HepG2 (cell line): ENCODE data around the gene DPP8. TPM values are rescaled to one million over a fixed set of nuclear protein-coding genes. Genes with fewer than 3 reads are reported as not detected.

Source experiments
- ATAC-seq: fragments of 200-7000 bp; cut with Tn5 transposase; 3 replicates; pipeline ENCODE4 v1.9.1; 2020; ENCODE audit warnings: mild to moderate bottlenecking, moderate library complexity
- BruUV-seq: library from RNA; stranded (reverse); fragments of 400-500 nt; replicated peaks from 2 replicates; lab custom pipeline; 2021; lab: Mats Ljungman, UMichigan
- CTCF ChIA-PET: fragments of 300-600 bp; formaldehyde crosslinking; extraction: SDS; loops from one replicate; lab custom pipeline; 2021; ENCODE audit warnings: low total read pairs, inconsistent platforms, low intra/inter-chr PET ratio; lab: Yijun Ruan, JAX
- POLR2A ChIA-PET: fragments of 350-600 bp; sonication (Branson Sonifier 250); formaldehyde crosslinking; loops from one replicate; lab custom pipeline; 2020; ENCODE audit warnings: antibody characterized with exemption, inconsistent platforms; lab: Yijun Ruan, JAX
- DNase-seq: peaks from one replicate; pipeline ENCODE4 v3.0.0-alpha.2; 2015; ENCODE audit warnings: low spot score
- FAIRE-seq: peaks from 3 replicates; lab custom pipeline; 2011; peaks lifted over from hg19 to GRCh38; lab: Jason Lieb, UNC
- H2AFZ ChIP-seq: one replicate; pipeline ENCODE4 v1.6.1; 2011; ENCODE audit warnings: low read length, inconsistent platforms
- H3K27ac ChIP-seq: fragments of 300-600 bp; 3 replicates; pipeline ENCODE4 v1.8.0; 2011; ENCODE audit warnings: mixed run types, mild to moderate bottlenecking, mixed read lengths, low read length, inconsistent platforms; ENCODE audit not compliant: insufficient read depth; ENCODE audit errors: extremely low read length
- H3K27me3 ChIP-seq, 2 experiments: fragments of 200-600 bp in 1 of 2; 2 replicates in 1 of 2; 3 replicates in 1 of 2; pipeline versions ENCODE4 v1.6.0 to v1.8.0; 2011; ENCODE audit warnings: low read length in 2 of 2, mild to moderate bottlenecking in 2 of 2, moderate library complexity in 2 of 2, inconsistent platforms in 1 of 2; ENCODE audit not compliant: insufficient read depth in 2 of 2, control insufficient read depth in 1 of 2
- H3K36me3 ChIP-seq, 2 experiments: fragments of 200-600 bp in 1 of 2; replicated peaks in 1 of 2; 2 replicates in 1 of 2; 3 replicates in 1 of 2; pipeline versions ENCODE4 v1.5.1 to v1.8.0; 2011; ENCODE audit warnings: low read length in 2 of 2, inconsistent platforms in 1 of 2; ENCODE audit not compliant: insufficient read depth in 2 of 2, control insufficient read depth in 1 of 2
- H3K4me1 ChIP-seq: 2 replicates; pipeline ENCODE4 v1.5.1; 2012; ENCODE audit warnings: low read length, inconsistent platforms; ENCODE audit not compliant: insufficient read depth
- H3K4me2 ChIP-seq: 2 replicates; pipeline ENCODE4 v1.6.0; 2011; ENCODE audit warnings: low read depth, low read length, inconsistent platforms
- H3K4me3 ChIP-seq, 3 experiments: fragments of 200-600 bp in 1 of 3; sonication (generic), shearing (Covaris generic) in 1 of 3; replicated peaks in 1 of 3; 2 replicates each; pipeline ENCODE4 v1.5.1; 2011 to 2016; ENCODE audit warnings: low read length in 3 of 3, inconsistent platforms in 2 of 3, low read depth in 2 of 3, mild to moderate bottlenecking in 2 of 3, control low read depth in 1 of 3, mixed read lengths in 1 of 3; ENCODE audit not compliant: insufficient read depth in 1 of 3
- H3K79me2 ChIP-seq: one replicate; pipeline ENCODE4 v1.6.1; 2011; ENCODE audit warnings: low read length, inconsistent platforms; ENCODE audit not compliant: insufficient read depth
- H3K9ac ChIP-seq: 2 replicates; pipeline ENCODE4 v1.6.0; 2011; ENCODE audit warnings: mild to moderate bottlenecking, low read depth, low read length, inconsistent platforms; ENCODE audit not compliant: insufficient read depth
- H3K9me3 ChIP-seq: 2 replicates; pipeline ENCODE4 v1.5.1; 2012; ENCODE audit warnings: mild to moderate bottlenecking, low read length
- H4K20me1 ChIP-seq: 2 replicates; pipeline ENCODE4 v1.6.0; 2011; ENCODE audit warnings: inconsistent platforms, mild to moderate bottlenecking, low read length, moderate library complexity; ENCODE audit not compliant: insufficient read depth
- FOXM1 ChIP-seq: sonication (generic); formaldehyde crosslinking; IDR thresholded peaks from 2 replicates; pipeline ENCODE4 v1.5.0; 2020; ENCODE audit warnings: missing genetic modification reagents
- GATAD2A ChIP-seq: IDR thresholded peaks from 2 replicates; pipeline ENCODE4 v1.6.1; 2016
- MXI1 ChIP-seq: IDR thresholded peaks from 3 replicates; pipeline ENCODE4 v1.6.1; 2012; ENCODE audit warnings: low read depth, low read length, inconsistent platforms, borderline replicate concordance
- NFE2L1 ChIP-seq: sonication (generic); formaldehyde crosslinking; IDR thresholded peaks from 2 replicates; pipeline ENCODE4 v1.4.0; 2020; ENCODE audit warnings: missing genetic modification reagents, mild to moderate bottlenecking, borderline replicate concordance
- RFX3 ChIP-seq: IDR thresholded peaks from 2 replicates; pipeline ENCODE4 v1.6.1; 2016; ENCODE audit warnings: missing biosample characterization, missing genetic modification reagents
- RXRA ChIP-seq: sonication (generic); formaldehyde crosslinking; IDR thresholded peaks from 2 replicates; pipeline ENCODE4 v1.5.1; 2020; ENCODE audit warnings: missing genetic modification reagents
- SATB2 ChIP-seq: sonication (generic); formaldehyde crosslinking; IDR thresholded peaks from 2 replicates; pipeline ENCODE4 v1.5.0; 2020; ENCODE audit warnings: missing genetic modification reagents
- SKI ChIP-seq: fragments of 450-650 bp; IDR thresholded peaks from one replicate; pipeline ENCODE4 v1.6.1; 2018; ENCODE audit warnings: mild to moderate bottlenecking; ENCODE audit not compliant: partially characterized antibody
- SOX6 ChIP-seq, 2 experiments: fragments of 450-650 bp in 1 of 2; sonication (generic) in 1 of 2; formaldehyde crosslinking in 1 of 2; IDR thresholded peaks; 2 replicates each; pipeline versions ENCODE4 v1.4.0 to v1.6.1; 2017 to 2020; ENCODE audit warnings: antibody characterized with exemption in 1 of 2, mild to moderate bottlenecking in 1 of 2, missing genetic modification reagents in 1 of 2
- ZFP1 ChIP-seq: IDR thresholded peaks from 2 replicates; pipeline ENCODE4 v1.6.1; 2016
- ZNF230 ChIP-seq: sonication (generic); formaldehyde crosslinking; IDR thresholded peaks from 2 replicates; pipeline ENCODE4 v1.4.0; 2020; ENCODE audit warnings: mild to moderate bottlenecking, missing genetic modification reagents
- ZNF619 ChIP-seq: sonication (generic); formaldehyde crosslinking; IDR thresholded peaks from 2 replicates; pipeline ENCODE4 v1.4.0; 2020; ENCODE audit warnings: mild to moderate bottlenecking, missing genetic modification reagents
- ZNF644 ChIP-seq: IDR thresholded peaks from 2 replicates; pipeline ENCODE4 v1.6.1; 2016; ENCODE audit warnings: low read depth
- WGBS: methylation state at CpG from one replicate; pipeline ENCODE4 v1.1.6; 2017; ENCODE audit warnings: low lambda C conversion rate; 5-methylcytosine and 5-hydroxymethylcytosine counted together
- in situ Hi-C: cut with HindIII; loops from 2 replicates; pipeline ENCODE4 v1.10.0; 2017; ENCODE audit warnings: low pct_unique_long_range_greater_than_20kb; ENCODE audit not compliant: extremely low pct_ligation_motif_present
- intact Hi-C: fragments of 100-400 bp; cut with micrococcal nuclease; formaldehyde crosslinking; loops from one replicate; pipeline ENCODE4 v1.10.0; 2022; ENCODE audit not compliant: unreplicated experiment
- polyA plus RNA-seq, 8 experiments: library from polyadenylated mRNA; depleted of rRNA in 3 of 8; stranded (reverse) in 7 of 8; unstranded in 1 of 8; fragments of >200 nt; fragmentation: Illumina TruSeq in 4 of 8; extraction: Trizol in 4 of 8; gene quantifications; 2 replicates each; pipeline versions ENCODE4 v1.2.1 to v1.2.3, GENCODE V29; 2011 to 2016; ENCODE audit warnings: low read depth in 4 of 8, missing spikeins in 1 of 8, mixed read lengths in 1 of 8; ENCODE audit not compliant: insufficient read depth in 1 of 8
- total RNA-seq, 5 experiments: library from RNA; depleted of rRNA; stranded (reverse); fragments of >200 nt; fragmentation: Illumina TruSeq; extraction: Trizol; gene quantifications; 2 replicates each; pipeline ENCODE4 v1.2.3, GENCODE V29; 2016; ENCODE audit warnings: low read depth in 1 of 5
- TF ChIP-seq, protein P1 (sequence below): IDR thresholded peaks from 2 replicates; pipeline ENCODE4 v1.6.1; 2018; ENCODE audit warnings: missing genetic modification reagents

Gene DPP8
- total and polyA plus RNA-seq, 2 of the 13 experiments (the other 11 are each of a cell fraction or from before 2014, with no cell fraction given), result 18.0 to 26.3 TPM

DNA sequence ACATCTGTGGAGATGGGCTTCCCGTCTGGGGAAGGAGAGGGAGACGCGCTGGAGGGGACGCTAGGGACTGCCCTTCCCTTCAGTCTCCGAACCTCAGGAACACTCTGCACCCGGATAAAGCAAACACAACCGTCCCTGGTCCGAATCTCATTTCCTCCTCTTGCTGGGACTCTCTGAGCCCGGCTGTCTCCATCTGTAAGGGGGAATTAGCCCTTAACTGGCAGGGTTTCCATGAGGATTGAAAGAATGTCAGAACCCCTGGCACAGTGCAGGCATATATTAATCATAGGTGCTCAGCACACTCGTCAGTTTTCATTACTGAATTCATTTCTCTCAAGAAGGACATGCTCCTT lies 120.5 kb downstream of the DPP8 start (continued):
- no peak for TF ChIP-seq MXI1
- TF ChIP-seq FOXM1 (CRISPR knock-in tag), result no peak
- TF ChIP-seq GATAD2A (CRISPR knock-in tag), result no peak

DNA sequence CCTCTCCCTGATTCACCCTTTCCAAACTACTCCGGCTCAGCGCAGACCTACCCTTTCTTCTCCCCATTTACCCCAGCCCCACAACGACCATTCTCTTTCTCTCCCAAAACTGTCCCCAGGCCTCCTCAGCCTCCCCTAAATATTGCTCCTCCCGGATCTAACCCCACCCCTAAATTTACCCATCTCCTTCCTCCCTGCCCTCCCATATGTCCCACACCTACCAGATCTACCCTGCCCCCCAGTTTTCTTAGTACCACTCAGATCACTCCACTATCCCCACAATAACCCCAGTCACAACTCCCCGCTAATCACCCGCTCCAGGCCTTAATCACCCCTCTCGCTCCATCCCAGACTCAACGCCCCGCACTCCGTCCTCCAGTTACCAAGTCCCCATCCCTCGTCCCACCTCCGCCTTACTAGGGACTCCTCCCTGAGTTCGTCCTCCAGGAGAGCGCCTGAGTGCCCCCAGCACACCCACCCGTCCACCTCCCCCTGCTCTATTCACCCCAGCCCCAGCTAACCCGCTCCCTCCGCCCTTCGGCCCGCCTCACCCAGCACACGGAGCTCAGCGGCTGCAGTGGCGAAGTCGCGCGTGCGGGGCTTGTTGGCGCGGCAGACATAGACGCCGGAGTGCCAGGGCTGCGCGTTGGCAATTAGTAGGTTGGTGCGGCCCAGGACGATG lies 121.1 kb downstream of the DPP8 start:
- WGBS, result 79% methylated on average over 34 of the region's 34 CpGs
- no peak for DNase-seq
- no peak overlapping the region for H3K4me3 ChIP-seq
- H2AFZ ChIP-seq, result no peak overlapping the region
- ATAC-seq, result no peak
- H4K20me1 ChIP-seq, result no peaks in the 10 kb centered on the region
- no peaks in the 10 kb centered on the region for H3K79me2 ChIP-seq
- POLR2A ChIA-PET, result no interaction called here
- no peak for TF ChIP-seq ZNF619 (CRISPR knock-in tag)
- no peak for TF ChIP-seq ZFP1
- TF ChIP-seq ZNF644 (CRISPR knock-in tag), result no peak
- TF ChIP-seq RFX3 (CRISPR knock-in tag), result no peak
- no peak for TF ChIP-seq SOX6 (IDR thresholded peaks at IDR 0.05)
- no peak for TF ChIP-seq SOX6 (CRISPR knock-in tag; IDR thresholded peaks at IDR 0.05)
- TF ChIP-seq, protein P1, sequence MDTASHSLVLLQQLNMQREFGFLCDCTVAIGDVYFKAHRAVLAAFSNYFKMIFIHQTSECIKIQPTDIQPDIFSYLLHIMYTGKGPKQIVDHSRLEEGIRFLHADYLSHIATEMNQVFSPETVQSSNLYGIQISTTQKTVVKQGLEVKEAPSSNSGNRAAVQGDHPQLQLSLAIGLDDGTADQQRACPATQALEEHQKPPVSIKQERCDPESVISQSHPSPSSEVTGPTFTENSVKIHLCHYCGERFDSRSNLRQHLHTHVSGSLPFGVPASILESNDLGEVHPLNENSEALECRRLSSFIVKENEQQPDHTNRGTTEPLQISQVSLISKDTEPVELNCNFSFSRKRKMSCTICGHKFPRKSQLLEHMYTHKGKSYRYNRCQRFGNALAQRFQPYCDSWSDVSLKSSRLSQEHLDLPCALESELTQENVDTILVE (CRISPR knock-in tag), result no peak
- no peak for TF ChIP-seq ZNF230 (CRISPR knock-in tag)
- no peak for TF ChIP-seq SKI
- TF ChIP-seq NFE2L1 (CRISPR knock-in tag), result no peak
- no peak for TF ChIP-seq SATB2
- no peak for TF ChIP-seq RXRA (CRISPR knock-in tag)
- BruUV-seq, result no TSS peak
- intact Hi-C loops, result no loop called here
- peaks cover 43% of the 10 kb centered on the region for H3K4me1 ChIP-seq
- in situ Hi-C loops, result no loop called here
- no peaks in the 10 kb centered on the region for H3K9me3 ChIP-seq
- no peak overlapping the region for H3K27ac ChIP-seq
- no peaks in the 10 kb centered on the region for H3K36me3 ChIP-seq
- no peak overlapping the region for H3K9ac ChIP-seq
- peaks cover 3 to 31% of the 10 kb centered on the region in 2 experiments; a peak in 4 of 5 replicates for H3K27me3 ChIP-seq
- no peak for FAIRE-seq
- CTCF ChIA-PET, result no interaction called here
- H3K4me2 ChIP-seq, result no peak overlapping the region
